Esophagus squamous epithelium (tissue), 5 donors: ENCODE results near the gene COL27A1. TPM values are rescaled to one million over a fixed set of nuclear protein-coding genes. Genes with fewer than 3 reads are reported as not detected.

Source experiments
- DNase-seq: peaks from one replicate; lab custom pipeline; 2025; lab: John Stamatoyannopoulos, UW
- H3K27ac ChIP-seq, 4 donors: fragments of 200-600 bp; sonication (generic); one replicate each; pipeline ENCODE4 v1.5.1; 2016 to 2019; ENCODE audit warnings: mild to moderate bottlenecking in 1 of 4
- H3K27me3 ChIP-seq, 4 donors: fragments of 200-600 bp; sonication (generic); 1 replicate in 3 of 4; 2 replicates in 1 of 4; pipeline versions ENCODE4 v1.5.1 to v1.6.0; 2017 to 2021; ENCODE audit warnings: antibody characterized with exemption in 1 of 4
- H3K36me3 ChIP-seq, 3 donors: fragments of 200-600 bp; sonication (generic); one replicate each; pipeline ENCODE4 v1.5.1; 2016 to 2019
- H3K4me1 ChIP-seq, 3 donors: fragments of 200-600 bp; sonication (generic); one replicate each; pipeline ENCODE4 v1.5.1; 2017 to 2019
- H3K4me3 ChIP-seq, 4 donors: fragments of 200-600 bp; sonication (generic); 1 replicate in 3 of 4; 2 replicates in 1 of 4; pipeline ENCODE4 v1.5.1; 2016 to 2019; ENCODE audit warnings: mild to moderate bottlenecking in 2 of 4, moderate library complexity in 1 of 4
- H3K9me3 ChIP-seq, 3 donors: fragments of 200-600 bp; sonication (generic); one replicate each; pipeline ENCODE4 v1.5.1; 2016 to 2019
- POLR2A ChIP-seq, 4 donors: fragments of 450-650 bp; IDR thresholded peaks; one replicate each; pipeline ENCODE4 v1.6.1; 2017; ENCODE audit warnings: antibody characterized with exemption in 4 of 4, mild to moderate bottlenecking in 4 of 4, moderate library complexity in 3 of 4
- WGBS, 2 donors: methylation state at CpG; one replicate each; pipeline ENCODE4 v1.1.5; 2018; 5-methylcytosine and 5-hydroxymethylcytosine counted together
- intact Hi-C: fragments of 100-400 bp; cut with DNase I; formaldehyde crosslinking; loops from one replicate; pipeline ENCODE4 v1.15.0; 2022
- total RNA-seq, 4 donors: library from RNA; depleted of rRNA; stranded (reverse); fragments of >200 nt; gene quantifications; one replicate each; pipeline ENCODE4 v1.1.0, GENCODE V29; 2016
- TF ChIP-seq, protein P1 (sequence below), 6 experiments: fragments of 450-650 bp in 4 of 6; fragments of 200-600 bp in 2 of 6; sonication (generic) in 2 of 6; IDR thresholded peaks; one replicate each; pipeline ENCODE4 v1.5.1; 2016 to 2019; ENCODE audit warnings: antibody characterized with exemption in 6 of 6, mild to moderate bottlenecking in 4 of 6, moderate library complexity in 4 of 6
- donor health status: DM: yes; HTN: yes; CAD: no.

Gene COL27A1
- total RNA-seq, 4 donors from 2014 or later: 7.5 to 34.0 (median 12.0) TPM

DNA sequence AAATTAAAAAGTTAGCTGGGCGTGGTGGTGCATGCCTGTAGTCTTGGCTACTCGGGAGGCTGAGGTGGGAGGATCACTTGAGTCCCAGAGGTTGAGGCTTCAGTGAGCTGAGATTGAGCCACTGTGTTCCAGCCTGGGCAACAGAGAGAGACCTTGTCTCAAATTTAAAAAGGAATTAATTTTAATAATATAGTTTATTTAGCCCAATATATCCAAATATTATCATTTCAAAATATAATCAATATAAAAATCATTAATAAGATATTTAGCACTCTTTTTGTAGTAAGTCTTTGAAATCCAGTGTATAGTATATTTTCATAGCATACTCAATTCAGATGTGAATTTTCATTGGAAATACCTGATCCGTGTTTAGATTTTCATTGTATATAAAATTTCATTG is 124.4 kb downstream of the COL27A1 start:
- DNase-seq: no peak
- Histone ChIP-seq H3K4me1 (peaks cover 0 to 48% (median 16%) of the 10 kb centered on the region in 3 donors), H3K4me3 (no peak overlapping the region), H3K9me3 (no peaks in the 10 kb centered on the region), H3K27ac (peak overlapping the region in 1 of 4 donors; percentile 59), H3K27me3 (no peaks in the 10 kb centered on the region), H3K36me3 (no peaks in the 10 kb centered on the region)
- TF ChIP-seq POLR2A (IDR thresholded peaks at IDR 0.05): no peak
- TF ChIP-seq, protein P1, sequence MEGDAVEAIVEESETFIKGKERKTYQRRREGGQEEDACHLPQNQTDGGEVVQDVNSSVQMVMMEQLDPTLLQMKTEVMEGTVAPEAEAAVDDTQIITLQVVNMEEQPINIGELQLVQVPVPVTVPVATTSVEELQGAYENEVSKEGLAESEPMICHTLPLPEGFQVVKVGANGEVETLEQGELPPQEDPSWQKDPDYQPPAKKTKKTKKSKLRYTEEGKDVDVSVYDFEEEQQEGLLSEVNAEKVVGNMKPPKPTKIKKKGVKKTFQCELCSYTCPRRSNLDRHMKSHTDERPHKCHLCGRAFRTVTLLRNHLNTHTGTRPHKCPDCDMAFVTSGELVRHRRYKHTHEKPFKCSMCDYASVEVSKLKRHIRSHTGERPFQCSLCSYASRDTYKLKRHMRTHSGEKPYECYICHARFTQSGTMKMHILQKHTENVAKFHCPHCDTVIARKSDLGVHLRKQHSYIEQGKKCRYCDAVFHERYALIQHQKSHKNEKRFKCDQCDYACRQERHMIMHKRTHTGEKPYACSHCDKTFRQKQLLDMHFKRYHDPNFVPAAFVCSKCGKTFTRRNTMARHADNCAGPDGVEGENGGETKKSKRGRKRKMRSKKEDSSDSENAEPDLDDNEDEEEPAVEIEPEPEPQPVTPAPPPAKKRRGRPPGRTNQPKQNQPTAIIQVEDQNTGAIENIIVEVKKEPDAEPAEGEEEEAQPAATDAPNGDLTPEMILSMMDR (IDR thresholded peaks at IDR 0.05): no peak
- WGBS, 2 donors: 71 to 81% methylated on average over 3 of the region's 3 CpGs
- intact Hi-C loops: no loop called here

DNA sequence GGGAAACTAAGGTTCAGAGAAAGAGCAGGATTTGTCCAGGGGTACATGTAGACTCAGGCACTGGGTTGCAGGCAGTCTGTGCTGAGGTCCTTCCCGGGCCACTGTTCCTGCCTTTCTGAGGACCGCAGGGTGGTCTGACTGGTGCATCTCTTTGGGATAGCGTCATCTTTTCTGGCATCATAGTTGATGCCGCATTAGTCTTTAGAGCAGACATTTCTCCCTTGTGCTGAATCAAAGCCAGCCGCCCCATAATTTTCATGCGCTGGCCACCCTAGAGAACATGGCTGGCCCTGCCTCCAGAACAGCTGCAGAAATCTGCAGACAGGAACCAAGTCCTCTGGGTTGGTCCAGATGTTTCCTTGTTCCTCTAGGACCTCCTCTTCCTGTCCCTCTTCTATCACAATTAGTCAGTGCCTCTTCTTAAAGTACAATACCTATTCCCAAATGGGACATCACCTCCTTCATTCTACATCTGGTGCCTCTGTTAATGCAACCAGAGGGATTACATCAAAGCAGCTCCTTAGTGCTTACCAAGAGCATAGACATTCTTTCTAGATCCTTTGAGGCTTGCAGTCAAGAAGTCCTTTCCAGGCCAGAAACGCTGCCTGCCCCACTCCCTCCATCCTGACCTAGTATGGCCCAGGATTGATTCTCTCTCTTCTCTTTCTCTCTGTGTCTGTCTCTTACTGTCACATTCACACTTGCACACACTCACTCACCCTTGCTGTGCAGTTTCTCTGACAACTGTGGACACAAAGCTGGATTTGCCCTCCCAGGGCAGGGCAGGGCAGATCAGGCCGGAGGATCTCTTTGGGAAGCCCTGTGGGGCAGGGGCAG is 125.5 kb downstream of the COL27A1 start:
- H3K27me3 ChIP-seq: no peaks in the 10 kb centered on the region
- peaks cover 0 to 59% (median 16%) of the 10 kb centered on the region in 3 donors for H3K4me1 ChIP-seq
- TF ChIP-seq POLR2A (IDR thresholded peaks at IDR 0.05): no peak
- TF ChIP-seq, protein P1 (IDR thresholded peaks at IDR 0.05): no peak
- H3K27ac ChIP-seq: no peak overlapping the region
- intact Hi-C loops: no loop called here
- H3K36me3 ChIP-seq: no peaks in the 10 kb centered on the region
- no peak for DNase-seq
- H3K4me3 ChIP-seq: no peak overlapping the region
- WGBS, 2 donors: 67 to 76% methylated on average over 7 of the region's 8 CpGs
- no peaks in the 10 kb centered on the region for H3K9me3 ChIP-seq

DNA sequence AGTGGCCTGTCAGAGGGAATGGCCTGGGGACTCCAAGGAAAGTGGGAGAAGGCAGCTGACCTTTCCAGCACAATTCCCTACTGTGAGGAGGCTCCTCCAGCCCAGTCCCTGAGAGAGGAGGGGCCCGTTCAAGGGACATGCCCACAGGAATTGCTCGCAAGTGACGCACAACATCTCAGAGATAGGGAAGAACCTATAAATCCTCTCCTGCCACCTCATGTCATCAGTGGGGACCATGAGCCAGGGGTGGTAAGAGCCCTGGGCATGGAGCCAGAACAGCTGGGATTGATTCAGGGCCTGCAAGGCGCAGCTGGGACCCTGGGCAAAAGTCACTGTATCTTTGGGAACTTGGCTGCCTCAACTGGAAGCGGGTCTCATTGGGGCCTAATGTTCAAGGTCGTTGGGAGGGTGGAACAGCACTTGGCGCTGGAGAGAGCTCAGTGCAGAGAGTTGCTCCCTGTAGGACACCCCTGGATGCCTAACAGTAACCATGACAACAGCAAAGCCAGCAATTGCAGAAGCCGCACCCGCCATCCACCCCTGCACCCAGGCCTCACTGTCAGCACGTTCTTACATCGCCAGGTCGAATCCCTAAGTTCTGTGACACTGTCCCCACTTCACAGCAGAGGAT is 126.3 kb downstream of the COL27A1 start:
- H3K36me3 ChIP-seq: no peaks in the 10 kb centered on the region
- H3K27ac ChIP-seq: no peak overlapping the region
- H3K4me3 ChIP-seq: no peak overlapping the region
- TF ChIP-seq, protein P1 (IDR thresholded peaks at IDR 0.05): no peak
- TF ChIP-seq POLR2A (IDR thresholded peaks at IDR 0.05): no peak
- intact Hi-C loops: no loop called here
- 82 to 91% methylated on average over 7 to 9 of the region's 12 CpGs for WGBS, 2 donors
- no peaks in the 10 kb centered on the region for H3K27me3 ChIP-seq
- DNase-seq: no peak
- no peaks in the 10 kb centered on the region for H3K9me3 ChIP-seq
- peaks cover 0 to 54% (median 13%) of the 10 kb centered on the region in 3 donors for H3K4me1 ChIP-seq

DNA sequence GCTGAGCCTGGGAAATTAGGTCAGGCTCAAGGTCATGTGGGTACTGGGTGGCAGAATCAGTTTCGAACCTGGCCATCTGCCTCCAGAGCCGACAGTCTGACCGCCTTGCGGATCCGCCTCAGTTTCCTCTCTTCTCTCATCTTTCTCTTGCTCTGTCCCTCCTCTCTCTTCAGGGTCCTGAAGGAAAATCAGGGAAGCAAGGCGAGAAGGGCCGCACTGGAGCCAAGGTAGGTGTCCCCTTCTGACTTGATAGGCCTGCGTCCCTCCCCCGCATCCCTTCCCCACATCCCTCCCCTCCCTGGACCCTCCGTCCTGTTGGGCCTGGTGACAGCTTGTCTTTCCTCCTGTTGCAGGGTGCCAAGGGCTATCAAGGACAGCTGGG is 126.8 kb downstream of the COL27A1 start:
- no peaks in the 10 kb centered on the region for H3K36me3 ChIP-seq
- no peaks in the 10 kb centered on the region for H3K9me3 ChIP-seq
- DNase-seq: no peak
- no peak for TF ChIP-seq POLR2A (IDR thresholded peaks at IDR 0.05)
- TF ChIP-seq, protein P1 (IDR thresholded peaks at IDR 0.05): no peak
- H3K27me3 ChIP-seq: no peaks in the 10 kb centered on the region
- 90 to 98% methylated on average over 6 to 9 of the region's 10 CpGs for WGBS, 2 donors
- no peak overlapping the region for H3K4me3 ChIP-seq
- H3K27ac ChIP-seq: no peak overlapping the region
- peaks cover 0 to 49% (median 10%) of the 10 kb centered on the region in 3 donors for H3K4me1 ChIP-seq
- intact Hi-C loops: no loop called here

DNA sequence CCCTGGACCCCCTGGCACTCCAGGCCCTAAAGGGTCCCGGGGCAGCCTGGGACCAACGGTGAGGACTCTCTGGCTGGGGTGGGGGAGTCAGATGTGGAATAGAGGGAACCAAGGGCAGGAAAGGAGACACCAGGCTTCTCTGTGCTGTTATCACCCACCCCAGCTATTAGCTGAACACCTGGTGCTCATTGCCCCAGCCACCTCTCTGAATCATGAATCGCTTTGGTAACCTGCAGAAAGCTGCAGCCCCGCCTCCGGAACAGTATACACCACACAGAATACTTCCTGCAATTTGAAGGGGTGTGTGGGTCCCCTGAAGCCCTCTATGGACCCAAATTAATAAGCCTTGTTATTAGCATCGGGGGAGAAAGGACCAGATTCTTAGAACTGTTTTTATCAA is 127.2 kb downstream of the COL27A1 start:
- peaks cover 0 to 46% (median 6%) of the 10 kb centered on the region in 3 donors for H3K4me1 ChIP-seq
- no peaks in the 10 kb centered on the region for H3K9me3 ChIP-seq
- no peaks in the 10 kb centered on the region for H3K36me3 ChIP-seq
- intact Hi-C loops: no loop called here
- TF ChIP-seq POLR2A (IDR thresholded peaks at IDR 0.05): no peak
- TF ChIP-seq, protein P1 (IDR thresholded peaks at IDR 0.05): no peak
- no peak overlapping the region for H3K27ac ChIP-seq
- H3K4me3 ChIP-seq: no peak overlapping the region
- H3K27me3 ChIP-seq: no peaks in the 10 kb centered on the region
- WGBS, 2 donors: 89 to 97% methylated on average over 4 of the region's 6 CpGs
- no peak for DNase-seq
